Stimulated activated CD8-positive, alpha-beta memory T cell treated with anti-CD3 and anti-CD28 coated beads, Interleukin-12 subunit alpha, Interleukin-12 subunit beta, amount 100 ng/mL, for 24 hours (primary cell): Measurements from ENCODE around the gene SLC7A11.
"Not testable (repeated sequence)": the region's sequence is repeated elsewhere in the genome, so short reads cannot be mapped to it uniquely, and the experiment has no call there.

Experiments used
- DNase-seq: peaks from one replicate; pipeline ENCODE4 v3.0.0-alpha.2; 2020; ENCODE audit errors: extremely low read depth

The SLC7A11 gene

DNA sequence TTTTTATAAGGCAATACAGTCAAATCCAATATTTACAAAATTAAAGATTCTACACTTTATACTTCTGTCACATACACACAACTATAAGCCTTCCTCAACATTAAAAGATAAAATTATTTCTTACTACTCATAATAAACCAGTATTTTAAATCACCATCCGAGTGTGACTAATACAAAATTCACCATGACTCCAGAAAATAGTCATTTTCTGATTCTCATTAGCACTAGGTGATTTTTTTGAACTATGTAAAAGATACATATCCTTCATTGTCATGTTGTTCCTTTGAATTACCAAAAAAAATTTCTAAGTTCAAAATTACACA is 646 bp upstream of the SLC7A11 start:
- DNase-seq: no peak

DNA sequence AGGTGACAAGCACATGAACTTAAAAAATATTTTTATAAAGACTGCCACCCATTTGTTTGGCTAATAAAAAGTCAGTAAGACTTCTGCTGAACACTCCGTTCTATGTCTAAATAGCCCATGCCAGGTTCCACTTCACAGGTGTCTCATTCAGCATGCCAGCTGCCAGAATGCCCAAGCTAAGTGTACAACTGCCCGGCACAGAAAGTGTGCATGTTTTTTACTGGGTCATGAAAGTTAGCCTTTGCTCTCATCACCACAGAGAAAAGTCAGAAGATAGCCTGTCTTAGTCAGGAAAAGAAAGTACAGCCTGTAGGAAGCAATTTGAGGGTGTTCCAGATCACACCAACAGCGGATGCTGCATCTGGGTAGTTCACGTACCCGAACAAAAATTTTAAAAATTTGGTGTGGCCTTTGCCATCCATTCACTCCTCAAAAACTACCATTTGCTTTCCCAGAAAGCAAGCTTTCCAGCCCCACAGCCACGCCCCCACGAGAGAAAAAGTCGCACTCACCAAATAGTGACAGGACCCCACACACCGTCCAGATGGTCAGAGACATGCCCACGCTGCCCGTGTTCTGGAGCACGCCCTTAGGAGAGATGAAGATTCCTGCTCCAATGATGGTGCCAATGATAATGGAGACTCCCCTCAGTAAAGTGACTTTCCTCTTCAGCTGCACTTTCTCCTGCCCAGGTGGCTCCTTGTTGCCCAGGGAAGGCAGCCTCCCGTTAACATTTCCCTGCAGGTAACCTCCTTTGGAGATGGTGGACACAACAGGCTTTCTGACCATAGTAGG is 671 bp downstream of the SLC7A11 start:
- DNase-seq: no peak

DNA sequence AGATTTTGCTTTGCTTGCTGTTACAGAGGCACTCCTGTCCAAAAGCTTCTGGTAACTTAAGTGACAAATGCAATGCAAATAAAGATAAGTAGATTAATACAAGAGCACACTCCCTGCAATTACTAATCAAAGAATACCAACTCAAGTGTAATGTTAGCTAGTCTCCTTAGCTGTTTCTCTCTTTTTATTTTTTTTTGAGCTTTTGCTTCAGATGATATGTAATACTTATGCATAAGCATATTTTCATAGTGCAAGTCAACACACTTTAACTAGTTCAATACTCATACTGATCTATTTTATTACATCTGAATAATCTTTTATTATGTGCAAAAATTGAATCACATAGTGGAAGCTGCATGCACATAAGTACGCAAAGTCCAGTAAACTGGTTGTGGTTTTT is 2.7 kb downstream of the SLC7A11 start:
- no peak for DNase-seq

DNA sequence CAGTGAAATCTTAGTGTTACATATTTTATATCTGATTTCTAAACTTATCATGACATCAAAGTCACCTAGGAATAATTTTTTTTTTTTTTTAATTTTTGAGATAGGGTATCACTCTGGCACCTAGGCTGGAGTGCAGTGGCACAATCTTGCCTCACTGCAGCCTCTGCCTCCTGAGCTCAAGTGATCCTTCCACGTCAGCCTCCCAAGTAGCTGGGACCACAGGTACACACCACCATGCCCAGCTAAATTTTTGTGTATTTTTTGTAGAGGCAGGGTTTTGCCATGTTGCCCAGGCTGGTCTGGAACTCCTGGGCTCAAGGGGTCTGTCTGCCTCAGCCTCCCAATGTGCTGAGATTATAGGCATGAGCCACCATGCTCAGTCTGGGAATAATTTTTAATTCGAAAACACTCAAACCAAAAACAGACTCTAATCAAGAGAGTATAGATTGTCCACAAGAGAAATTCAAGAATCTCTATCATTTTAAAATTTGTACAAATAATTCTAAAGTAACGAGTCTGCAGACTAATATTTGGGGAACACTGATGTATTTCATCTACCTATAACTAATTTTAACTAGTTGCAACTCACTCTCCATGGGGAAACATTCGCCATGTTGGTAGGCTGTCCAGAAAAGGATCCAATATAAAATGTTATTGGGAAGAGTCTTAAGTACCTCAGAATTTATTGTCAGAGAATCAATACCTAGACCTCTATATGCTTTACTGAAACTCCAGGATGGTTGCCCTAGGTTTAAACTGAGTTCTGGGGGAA is 3.4 kb downstream of the SLC7A11 start:
- no peak for DNase-seq

DNA sequence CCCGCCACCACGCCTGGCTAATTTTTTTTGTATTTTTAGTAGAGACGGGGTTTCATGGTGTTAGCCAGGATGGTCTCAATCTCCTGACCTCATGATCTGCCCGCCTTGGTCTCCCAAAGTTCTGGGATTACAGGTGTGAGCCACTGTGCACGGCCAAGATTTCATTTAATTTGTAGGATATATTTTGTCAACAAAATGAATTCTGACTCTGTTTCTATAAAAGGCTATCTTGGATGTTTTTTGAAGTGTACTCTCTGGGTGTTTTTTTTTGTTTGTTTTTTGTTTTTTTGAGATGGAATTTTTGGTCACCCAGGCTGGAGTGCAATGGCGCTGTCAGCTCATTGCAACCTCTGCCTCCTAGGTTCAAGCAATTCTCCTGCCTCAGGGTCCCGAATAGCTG is 5.0 kb downstream of the SLC7A11 start:
- not testable (repeated sequence) for DNase-seq

DNA sequence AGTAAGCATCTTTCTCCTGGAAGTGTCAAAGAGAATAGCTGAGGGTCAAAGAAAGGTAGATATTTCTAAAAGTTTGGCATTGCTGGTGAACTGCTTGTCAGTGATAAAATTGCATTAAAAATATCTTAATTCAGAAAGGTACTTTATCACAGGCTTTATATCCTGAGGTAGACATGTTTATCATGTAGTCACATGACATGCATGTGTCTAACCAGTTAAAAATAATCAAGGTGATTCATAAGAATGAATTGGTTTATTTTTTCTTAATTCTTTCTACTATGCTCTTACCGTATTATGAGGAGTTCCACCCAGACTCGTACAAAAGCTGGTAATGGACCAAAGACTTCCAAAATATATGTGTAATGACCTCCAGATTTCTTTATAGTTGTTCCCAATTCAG is 6.1 kb downstream of the SLC7A11 start:
- DNase-seq: no peak

DNA sequence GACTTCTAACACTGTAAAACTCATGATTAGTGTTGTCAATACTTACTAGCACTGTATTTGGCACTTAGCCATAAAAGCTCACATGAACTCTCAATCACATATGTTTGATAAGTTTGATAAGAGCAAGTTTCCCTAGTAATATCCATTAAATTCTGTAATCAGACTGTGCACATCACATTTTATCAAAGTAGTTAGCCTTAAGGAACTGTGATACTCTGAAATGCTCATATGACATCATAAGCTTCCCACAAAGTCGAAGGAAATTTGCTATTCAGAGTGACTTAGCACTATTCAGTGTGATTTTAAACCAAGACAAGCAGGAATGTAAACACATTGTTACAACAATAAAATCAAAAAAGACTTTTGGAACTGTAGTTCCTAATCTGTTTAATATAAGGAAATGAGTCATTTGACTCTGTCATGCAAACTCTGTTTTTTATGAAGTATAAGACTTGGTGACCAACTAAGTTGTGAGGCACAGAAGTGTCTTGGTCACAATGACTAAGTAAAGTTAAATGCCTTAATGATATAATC is 6.7 kb downstream of the SLC7A11 start:
- no peak for DNase-seq

DNA sequence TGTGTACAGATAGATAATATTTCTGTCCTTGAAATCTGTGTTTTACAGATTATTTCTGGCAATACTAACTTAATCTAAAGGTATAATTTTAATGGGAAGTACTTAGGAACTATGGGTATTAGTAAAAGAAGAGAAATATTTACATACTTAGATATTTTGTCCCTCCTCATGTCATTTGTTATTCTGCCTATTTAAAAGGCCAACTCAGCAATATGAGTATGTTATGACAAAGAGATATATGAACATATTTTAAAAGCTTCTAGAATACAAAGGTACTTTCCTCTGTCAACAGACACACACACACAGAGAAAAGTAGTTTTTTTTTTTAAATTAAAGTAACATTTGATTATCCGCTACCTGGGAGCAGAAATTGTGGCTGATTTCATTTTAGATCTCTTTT is 7.9 kb downstream of the SLC7A11 start:
- no peak for DNase-seq

DNA sequence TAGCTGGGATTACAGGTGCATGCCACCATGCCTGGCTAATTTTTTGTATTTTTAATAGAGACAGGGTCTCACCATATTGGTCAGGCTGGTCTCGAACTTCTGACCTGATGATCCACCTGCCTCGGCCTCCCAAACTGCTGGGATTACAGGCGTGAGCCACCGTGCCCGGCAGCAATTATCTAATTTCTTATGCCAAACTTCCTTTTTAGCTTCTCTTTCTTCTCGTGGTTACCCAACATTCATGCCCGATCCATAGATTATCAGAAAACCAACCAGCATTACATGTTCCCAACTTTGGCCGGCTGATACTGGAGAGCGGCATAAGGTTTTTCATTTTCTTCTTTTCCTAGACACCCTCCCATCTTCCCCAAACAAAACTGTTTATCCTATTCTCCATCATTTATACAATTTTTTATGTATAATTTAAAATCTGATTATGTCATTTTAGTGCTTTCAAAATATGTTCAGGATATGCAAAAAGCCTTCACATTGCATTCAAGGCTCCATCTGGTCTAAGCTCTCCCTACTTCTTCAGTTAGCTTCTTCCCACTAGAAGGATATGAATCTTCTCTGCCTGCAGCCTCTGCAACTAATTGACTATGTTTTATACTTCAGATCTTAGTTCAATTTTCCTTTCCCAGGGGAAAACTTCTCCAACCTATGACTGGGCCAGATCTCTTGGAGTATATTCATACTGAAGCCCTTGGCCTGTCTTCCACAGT is 8.7 kb downstream of the SLC7A11 start:
- DNase-seq: no peak

DNA sequence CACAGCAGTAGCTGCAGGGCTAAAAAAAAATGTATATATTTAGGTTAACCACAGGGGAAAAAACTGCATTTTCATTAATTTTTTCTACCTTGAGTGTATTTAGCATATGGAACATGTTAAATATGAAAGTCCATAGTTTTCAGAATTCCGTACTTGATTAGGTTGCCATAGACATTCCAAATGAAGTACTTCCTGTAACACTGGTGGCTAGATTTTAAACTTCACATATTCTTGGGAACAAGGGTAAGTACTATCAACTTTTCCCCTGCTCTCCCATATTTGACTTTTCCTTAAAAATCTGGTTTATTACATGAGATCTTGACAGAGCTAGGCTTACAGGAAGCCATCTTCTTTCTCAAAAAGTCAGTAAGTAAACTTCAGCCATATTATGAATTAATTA is 9.8 kb downstream of the SLC7A11 start:
- DNase-seq: no peak

DNA sequence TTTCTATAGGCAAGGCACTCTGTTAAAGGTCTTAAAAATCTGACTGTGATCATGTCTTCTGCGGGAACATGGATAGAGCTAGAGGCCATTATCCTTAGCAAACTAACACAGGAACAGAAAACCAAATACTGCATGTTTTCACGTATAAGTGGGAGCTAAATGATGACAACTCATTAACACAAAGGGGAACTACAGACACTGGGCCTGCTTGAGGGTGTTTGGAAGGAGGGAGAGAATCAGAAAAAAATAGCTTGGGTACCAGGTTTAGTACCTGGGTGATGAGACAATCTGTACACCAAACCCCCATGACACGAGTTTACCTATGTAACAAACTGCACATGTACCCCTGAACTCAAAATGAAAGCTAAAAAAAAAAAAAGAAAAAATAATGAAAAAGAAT is 12.1 kb downstream of the SLC7A11 start:
- DNase-seq: no peak

DNA sequence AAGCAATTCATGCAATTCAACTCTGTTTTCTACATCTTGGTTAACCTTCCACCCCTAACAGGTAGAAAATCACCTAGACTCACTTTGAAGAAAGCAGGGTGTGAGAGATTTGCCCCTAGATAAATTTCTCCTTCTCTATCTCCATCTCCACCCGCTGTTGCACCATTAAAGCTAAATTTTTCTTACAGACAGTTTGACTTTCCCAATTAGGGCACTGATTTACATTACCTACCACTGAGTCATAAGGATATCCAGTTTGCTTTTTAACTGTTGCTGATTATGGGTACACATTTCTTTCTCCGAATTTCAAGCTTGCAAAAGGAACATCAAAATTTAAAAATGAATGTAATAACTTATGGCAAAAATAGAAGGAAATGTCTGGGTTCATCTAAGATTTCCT is 13.0 kb downstream of the SLC7A11 start:
- no peak for DNase-seq

DNA sequence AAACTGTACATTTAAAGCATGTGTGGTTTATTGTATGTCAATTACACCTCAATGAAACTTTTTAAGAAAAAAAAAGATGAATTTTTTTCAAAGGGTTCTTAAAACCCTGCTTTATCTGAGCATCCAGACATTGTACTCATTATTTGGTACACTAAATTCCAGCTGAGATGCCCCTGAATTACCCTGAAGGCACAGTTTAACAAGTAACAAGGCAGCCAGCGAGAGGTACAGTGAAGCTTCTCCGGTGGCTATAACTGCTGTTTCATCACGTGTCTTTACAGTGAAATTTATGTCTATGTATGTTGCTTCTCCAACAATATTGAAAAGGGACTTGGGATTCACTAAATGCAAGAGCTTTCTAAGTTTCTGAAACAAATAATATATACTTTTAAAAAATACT is 15.8 kb downstream of the SLC7A11 start:
- no peak for DNase-seq

DNA sequence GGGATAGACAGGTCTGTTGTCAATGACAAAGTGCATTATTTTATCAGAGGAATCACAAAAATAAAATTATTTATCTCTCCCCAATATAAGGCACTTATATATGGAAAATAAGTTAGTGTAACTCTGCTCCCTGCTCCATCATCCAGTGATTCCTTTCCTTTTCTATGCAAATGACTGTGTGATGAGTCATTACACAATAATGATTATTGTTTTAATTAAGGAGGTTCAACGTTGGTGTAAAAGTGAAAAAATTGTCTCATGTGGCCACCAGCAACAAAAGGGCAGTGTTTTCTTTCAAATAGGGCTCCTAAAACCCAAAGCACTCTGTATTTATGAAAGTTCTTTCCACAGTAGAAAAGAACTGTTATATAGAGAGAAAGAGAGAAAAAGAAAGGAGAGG is 16.7 kb downstream of the SLC7A11 start:
- DNase-seq: no peak

DNA sequence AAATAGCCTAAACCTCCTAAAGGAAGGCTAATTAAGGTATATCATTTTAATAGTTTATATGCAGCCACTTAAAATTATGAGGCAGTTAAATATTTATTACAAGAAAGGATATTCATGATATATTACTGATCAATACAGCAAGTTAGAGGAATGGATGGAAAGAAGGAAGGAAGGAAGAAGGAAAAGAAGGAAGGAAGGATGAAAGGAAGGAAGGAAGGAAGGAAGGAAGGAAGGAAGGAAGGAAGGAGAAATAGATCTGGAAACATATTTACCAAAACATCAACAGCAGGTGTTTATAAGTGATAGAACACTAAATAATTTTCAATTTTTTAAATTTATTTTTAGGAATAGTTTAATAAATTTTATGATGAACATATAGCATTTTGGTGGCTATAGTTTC is 17.5 kb downstream of the SLC7A11 start:
- no peak for DNase-seq

DNA sequence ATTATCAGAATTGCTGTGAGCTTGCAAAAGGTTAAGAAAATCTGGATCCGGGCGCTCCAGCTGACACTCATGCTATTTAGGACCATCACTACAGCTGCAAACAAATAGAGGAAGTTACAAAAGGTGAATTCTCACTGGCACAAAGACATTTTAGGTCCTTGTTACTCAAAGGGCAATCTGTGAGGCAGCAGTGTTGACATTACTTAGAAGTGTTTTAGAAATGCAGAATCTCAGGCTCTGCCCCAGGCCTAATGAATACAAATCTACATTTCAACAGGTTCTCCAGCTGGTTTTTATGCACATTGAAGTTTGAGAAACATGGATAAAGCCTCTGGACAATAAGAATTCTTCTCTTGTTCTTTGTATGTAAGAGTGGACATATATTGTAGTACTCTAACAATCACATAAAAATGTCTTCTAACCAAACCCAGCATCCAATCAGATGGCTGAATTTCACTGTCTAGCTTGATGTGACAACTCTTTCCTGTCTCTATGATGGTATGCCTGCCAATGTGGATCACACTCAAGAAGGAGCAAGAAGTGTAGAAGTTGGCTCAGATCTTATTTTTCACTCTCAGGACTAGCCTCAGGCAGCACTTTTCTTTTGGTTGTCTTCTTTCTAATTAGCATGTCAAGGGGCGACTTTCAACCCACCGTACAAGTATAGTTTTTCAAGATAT is 18.8 kb downstream of the SLC7A11 start:
- DNase-seq: no peak

DNA sequence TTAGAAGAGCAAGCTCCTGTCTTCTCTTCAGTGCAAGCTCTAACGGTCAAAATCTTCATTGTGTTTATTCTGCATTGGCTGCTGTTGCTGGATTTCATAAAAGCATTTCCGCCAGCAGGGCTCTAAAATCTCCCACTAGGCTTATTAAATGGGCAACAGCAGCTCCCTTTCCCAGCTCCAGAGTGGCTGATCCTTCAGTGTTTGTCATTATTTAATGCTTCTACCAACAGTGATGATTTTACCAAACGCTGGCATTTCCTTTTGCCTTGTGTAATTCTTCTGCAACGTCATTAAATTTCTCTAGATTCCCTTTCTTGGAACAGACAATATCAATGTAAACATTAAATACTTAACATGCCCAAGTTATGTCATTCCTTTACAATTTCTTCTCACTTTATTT is 20.1 kb downstream of the SLC7A11 start:
- DNase-seq: no peak

DNA sequence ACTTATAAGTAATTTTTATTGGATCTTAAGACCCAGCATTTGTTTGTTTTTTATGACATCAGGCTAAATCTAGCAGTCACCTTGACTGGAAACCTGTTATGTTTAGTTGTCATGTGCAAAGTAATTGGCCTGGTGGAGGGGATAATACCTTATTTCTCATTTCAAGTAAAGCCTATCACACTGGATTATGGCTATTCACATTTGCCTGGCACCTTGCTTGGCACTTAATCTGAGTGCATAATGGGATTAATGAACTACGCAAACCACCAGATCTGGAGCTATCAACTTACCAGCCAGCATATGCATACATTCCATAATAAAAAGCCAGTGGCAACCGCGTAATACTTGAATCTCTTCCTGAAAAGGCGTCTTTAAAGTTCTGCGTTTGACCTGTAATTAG is 23.2 kb downstream of the SLC7A11 start:
- no peak for DNase-seq

DNA sequence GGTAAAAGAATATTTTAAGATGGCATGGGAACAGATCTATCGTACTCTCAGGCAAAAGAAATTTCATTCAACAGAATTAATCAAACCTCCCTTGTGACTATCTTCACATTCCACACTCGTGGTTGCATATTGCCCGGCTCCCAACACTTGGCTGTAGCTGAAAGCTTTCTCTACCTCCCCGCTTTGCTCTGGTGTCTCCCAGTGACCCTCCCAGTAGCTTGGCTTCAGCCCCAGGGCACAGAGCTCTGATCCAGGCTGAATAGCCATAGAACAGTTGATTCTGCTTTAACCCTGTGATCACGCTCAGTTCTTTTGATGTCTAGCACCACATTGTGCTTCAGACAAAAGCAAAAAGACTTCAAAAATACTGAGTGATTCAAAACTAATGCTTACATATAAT is 24.6 kb downstream of the SLC7A11 start:
- no peak for DNase-seq

DNA sequence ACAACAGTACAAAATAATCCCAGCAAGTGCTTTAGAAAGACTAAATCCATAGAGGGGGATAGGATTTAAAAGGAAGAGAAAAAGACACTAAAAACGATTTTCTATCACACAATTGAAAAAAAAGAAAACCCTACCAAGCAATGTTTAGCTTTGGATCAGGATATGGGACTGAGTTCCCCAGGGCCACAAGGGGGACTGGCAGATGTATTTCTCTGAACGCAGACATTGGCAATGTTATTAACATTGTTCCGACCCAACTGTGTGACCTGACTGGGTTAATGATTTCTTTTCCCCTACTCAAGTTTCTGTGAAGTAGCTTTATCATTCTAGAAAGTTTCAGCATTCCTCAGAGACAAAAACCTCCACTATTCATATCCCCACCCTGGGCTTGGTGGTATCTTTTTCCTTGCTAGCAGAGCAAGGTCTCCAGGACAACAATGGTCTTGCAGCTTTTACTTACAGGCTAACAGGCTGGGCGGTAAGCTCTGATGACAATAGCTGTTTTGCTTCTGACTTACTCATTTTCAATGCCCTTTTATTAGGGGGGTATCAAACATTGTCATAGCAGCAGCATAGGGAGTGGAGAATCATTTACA is 25.8 kb downstream of the SLC7A11 start:
- DNase-seq: no peak

DNA sequence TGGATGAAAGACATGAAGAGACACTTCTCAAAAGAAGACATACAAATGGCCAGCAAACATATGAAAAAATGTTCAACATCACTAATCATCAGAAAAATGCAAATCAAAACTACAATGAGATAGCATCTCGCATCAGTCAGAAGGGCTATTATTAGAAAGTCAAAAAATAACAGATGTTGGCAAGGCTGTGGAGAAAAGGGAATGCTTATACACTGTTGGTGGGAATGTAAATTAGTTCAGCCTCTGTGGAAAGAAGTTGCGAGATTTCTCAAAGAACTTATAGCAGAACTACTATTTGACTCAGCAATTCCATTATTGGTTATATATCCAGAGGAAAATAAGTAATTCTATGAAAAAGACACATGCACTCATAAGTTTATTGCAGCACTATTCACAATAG is 31.6 kb downstream of the SLC7A11 start:
- not testable (repeated sequence) for DNase-seq

DNA sequence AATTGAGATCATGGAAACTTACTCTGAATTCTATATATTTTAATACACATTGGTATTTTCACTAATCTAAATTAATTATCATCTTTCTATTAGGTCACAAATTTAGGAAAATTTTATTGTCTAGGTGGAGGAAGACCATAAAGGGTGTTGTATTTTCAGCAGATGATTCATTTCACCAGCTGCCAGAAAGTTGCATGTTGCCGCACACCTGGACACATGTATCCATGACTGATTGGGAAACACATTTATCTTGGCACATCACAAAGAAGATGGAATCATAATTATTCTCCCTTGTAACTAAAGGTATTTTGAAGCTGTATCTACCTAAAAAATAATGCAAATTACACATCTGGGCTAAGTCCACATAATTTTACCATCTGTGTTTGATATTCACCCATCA is 33.1 kb downstream of the SLC7A11 start:
- no peak for DNase-seq
